Stimulated activated CD8-positive, alpha-beta memory T cell treated with anti-CD3 and anti-CD28 coated beads, Interleukin-12 subunit alpha, Interleukin-12 subunit beta, amount 100 ng/mL, for 1 hour (primary cell): Measurements from ENCODE around the gene UGGT1.
A peak's percentile ranks its signal among the peaks of the same experiment; 100 is the strongest.

Experiments used
- DNase-seq: peaks from one replicate; pipeline ENCODE4 v3.0.0-alpha.2; 2020; ENCODE audit warnings: low read depth

UGGT1 gene

DNA sequence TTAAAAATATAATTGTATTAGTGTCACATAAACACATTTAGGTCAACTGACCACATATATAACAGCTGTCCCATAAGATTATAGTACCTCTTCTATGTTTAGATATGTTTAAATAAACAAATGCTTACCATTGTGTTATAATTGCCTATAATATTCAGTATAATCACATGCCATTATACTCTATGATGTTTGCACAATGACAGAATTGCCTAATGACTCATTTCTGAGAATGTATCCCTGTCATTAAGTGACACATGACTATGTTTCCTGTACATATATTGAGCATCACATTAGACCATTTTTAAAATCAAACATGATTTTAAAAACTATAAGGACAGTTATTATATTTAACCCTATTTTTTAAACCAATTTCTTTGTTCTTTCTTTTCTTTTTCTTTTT is 137.9 kb downstream of the UGGT1 start:
- no peak for DNase-seq

DNA sequence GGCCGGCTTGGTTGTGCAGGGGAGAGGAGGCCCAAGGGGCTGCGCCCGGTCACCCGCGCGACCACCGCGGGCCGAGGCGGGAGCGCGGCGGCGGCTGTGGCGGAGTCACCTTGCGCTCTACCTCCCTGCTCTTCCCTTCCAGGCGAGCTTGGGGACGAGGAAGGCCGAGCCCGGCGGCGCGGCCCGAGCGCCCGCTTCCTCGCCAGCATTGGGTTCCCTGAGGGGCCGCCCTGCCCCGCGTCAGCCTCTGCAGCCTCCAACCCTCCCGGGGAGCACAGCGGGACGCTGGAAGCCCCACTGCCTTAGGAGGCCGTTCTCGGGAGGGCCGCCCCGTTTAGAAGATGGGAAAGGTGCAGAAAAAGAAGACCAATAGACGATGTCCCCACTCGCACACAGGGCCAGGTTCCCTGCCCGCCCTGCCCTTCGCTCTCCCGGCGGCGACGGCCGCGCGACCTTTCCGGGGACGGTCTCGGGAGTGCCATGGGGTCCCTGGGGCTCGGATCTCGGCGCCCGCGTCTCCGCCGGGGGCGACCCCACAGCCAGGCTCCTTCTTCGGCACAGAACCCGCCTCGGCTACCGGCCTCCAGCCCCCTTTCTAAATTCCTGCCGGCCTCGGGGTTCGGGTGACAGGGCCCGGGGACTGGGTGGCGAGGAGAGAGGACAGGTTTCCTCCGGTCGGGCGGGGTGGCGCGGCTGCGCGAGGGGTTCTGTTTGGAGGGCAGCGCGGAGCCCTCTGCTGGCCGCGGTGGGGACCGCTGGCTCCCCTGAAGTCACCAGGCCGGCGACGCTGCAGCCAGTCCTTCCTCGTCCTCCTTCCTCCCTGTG is 142.2 kb downstream of the UGGT1 start:
- DNase-seq = peak; percentile 72

DNA sequence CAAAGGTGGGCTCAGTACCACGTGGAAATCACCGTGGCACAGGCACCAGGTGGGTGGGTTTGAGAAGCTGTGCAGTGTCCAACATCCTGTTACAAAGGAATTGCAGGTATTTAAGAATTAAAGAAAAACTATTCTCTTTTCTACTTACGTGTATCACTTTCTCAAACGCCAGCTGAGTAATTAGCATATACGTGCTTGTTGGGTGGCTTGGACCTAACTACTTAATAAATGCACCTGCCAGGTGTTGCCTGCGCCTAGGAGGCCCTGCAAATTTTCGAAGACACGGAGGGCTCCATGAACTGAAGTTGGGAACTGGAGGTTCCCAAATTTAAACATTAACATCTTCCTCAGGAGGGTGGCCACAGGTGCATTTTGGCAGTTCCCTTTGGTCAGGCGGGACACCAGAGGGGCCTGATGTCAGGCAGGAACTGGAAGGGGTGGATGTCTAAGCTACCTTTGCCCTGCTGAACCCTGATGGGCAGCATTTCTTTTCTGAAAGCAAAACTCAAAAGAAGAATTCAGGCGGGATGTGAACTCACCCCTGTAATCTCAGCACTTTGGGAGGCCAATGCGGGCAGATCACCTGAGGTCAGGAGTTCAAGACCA is 142.9 kb downstream of the UGGT1 start:
- DNase-seq = no peak

DNA sequence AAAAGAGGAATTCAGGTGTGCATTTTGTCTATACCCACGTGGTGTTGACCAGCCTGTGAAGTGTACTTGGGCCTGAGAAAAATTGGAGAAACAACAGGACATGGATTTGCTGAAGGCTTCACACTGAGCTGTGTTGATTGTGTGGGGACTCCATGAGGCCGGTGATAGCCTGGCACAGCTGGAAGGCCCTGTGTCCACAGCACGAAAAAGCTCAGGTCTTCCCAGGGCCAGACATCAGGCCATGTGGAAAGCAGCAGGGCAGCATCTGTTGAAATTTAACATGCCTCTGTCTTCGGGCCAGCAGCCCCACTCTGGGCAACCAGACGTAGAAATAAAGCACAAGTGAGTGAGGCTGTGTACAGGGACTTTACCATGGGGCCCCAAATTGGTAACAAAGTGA is 143.6 kb downstream of the UGGT1 start:
- no peak for DNase-seq

DNA sequence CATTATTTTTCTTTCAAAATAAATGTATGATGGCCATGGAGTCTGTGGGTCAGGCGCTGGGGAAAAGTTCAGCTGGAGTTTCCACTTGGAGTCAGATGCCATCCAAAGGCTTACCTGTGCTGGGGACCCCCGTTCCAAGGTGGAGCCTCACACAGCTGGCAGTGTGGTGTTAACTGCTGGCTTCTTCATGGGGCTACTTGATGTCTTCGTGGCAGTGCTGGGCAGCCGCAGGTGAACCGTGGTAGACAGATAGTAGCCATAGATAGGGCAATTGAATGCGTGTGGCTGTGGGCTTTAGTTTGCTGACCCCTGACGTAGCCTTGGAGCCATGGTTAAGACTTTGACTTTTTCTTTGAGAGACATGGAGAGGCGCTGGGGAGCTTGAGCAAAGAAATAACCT is 144.6 kb downstream of the UGGT1 start:
- no peak for DNase-seq

DNA sequence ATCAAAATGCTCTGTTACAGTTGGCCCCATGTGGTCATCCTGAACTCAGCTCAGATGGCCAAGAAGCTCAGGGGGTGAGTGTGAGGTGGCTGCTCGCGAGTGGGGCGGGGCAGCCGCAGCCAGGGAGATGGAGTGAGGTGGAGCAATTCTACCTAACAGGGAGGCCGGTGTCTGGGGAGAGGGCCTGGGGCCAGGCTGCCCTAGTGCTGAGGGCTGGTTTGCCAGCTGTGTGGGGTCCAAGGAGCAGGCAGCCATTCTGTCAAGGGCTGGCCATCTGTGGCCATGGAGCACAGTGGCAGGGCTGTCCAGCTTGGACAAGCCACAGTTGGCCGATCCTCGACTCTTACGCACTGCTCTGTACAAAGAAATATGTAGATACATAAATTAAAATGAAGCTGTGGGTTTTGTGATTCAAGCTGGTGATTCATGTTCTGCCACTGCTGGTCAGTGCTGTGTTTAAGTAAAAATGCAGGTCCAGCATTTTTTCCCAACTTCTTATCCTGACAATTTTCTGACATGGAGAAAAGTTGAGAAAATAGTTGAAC is 145.6 kb downstream of the UGGT1 start:
- DNase-seq = no peak

DNA sequence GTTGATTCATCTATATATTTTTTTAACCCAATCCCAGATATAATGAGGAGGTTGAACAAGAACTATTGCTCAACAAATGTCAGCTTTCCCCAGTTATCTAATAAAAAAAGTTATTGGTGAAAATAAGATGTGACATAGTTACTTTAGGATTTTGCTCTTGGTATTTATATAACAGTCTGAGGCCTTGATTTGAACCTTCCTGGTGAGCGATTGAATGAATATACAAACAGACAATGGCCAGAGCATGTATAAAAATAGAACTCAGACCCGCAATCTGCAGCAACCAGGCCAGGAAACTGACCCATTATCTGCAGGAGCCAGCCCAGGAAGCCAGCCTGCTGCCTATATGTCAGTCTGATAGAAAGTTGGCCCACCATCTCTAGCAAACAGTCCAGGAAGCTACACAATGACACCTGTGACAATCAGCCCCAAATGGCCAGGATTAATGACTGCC is 146.1 kb downstream of the UGGT1 start:
- DNase-seq = no peak

DNA sequence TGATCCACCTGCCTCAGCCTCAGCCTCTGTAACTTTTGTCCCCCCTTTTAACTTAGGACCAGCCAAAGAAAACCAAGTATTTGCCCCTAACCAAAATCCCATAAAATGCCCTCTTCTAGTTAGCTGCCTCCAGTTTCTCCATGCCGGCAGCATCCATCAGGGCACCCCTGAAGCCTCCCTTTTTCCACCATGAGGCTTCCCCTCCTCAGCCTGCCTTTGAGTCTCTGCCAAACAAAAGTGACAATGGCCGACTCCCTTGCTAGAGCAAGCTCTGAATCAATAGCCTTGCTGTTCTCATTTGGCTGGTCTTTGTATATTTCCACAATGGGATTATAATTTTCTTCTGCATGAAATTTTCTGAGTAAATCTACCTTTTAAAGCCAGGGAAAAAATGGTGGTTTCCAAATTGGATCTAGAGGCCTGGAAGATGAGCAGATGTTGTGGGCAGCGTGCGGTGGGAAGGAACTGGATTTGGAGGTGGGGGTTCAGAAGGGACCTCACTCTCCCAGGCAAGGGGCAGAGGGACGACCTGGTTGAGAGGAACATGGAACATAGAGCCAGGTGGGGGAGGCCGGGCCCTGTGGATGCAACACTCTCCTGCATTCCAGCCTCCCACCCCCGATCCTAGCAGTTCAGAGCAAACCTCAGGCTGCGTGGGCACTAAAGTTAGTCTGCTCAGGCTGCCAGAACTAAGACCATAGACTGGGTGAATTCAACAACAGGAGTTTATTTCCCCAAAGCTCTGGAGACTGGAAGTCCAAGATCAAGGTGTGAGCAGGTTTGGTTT is 147.1 kb downstream of the UGGT1 start:
- no peak for DNase-seq

DNA sequence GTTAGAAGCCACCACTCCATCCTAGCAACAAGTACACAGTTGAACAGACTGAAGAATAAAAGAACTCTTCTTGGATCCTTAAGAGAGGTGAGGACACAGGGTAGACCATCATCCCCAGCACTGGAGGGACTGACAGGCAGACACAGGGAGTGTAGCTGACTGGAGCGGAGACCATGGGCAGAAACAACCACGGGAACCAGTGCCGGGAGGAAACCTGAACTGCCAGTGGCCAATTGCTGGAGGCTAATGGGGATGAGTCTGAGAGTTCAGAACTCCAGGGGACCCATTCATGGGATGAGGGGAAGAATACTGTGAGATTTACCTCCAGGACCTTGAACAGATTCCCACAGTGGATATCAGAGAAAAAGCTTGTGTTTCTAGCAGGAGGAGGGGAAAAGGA is 150.9 kb downstream of the UGGT1 start:
- DNase-seq = no peak
